ENCODE measurements around the gene SLC12A7. TPM values are rescaled to one million over a fixed set of nuclear protein-coding genes. Genes with fewer than 3 reads are reported as not detected.

The SLC12A7 gene
- total and polyA plus RNA-seq, 9 of the 15 experiments (the other 6 are each of a cell fraction or from before 2014, with no cell fraction given) = 0.01 to 3.1 (median 0.56) TPM

DNA sequence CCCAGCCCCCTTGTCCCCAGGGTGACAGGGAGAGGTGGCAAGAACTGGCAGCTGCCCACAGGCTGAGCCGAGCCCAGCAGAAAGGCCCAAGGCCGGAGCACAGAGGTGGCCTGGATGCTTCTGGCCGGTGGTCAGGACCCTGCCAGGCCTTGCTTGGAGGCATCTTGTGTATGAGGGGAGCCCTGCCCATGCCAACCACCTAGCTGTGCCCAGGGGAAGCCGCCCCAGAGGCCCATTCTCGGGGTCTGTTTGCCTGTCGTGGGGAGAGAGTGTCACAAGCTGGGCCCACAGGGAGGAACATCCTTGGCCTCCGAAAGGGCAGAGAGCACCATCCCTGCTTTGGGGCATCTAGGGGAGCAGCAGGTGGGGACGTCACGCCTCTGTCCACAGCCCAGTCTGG is 93.3 kb downstream of the SLC12A7 start:
- WGBS (ENCODE audit: insufficient coverage, low coverage, missing lambda C conversion rate) = 2% methylated on average over 9 of the region's 9 CpGs
- ATAC-seq (no peak), DNase-seq (ENCODE audit: extremely low read depth in 1 of 4, low spot score in 3 of 4) (no peak), FAIRE-seq (no peak)
- POLR2A ChIA-PET = interaction anchor here (1.0 to 2.3 kb wide), 3 partner anchors 8 to 11 kb away, joined by 4 to 10 read pairs (median 5); partner anchors contain the start of gene NKD2
- no peak overlapping the region for H3K4me3 ChIP-seq
- CTCF ChIA-PET (ENCODE audit: low intra/inter-chr PET ratio) = no interaction called here
- H4K20me1 ChIP-seq (replicated peaks; ENCODE audit: control insufficient read depth, insufficient read depth, low read length) = peaks cover 45% of the 10 kb centered on the region
- intact Hi-C loops (cut with micrococcal nuclease) (no loop called here), in situ Hi-C loops (cut with MboI) (no loop called here)
- no peak overlapping the region for H3K27ac ChIP-seq (ENCODE audit: extremely low read depth, low read depth, low read length)
- no peaks in the 10 kb centered on the region for H3K36me3 ChIP-seq (ENCODE audit: control insufficient read depth, insufficient read depth, low read length)
- H3K9me1 ChIP-seq (ENCODE audit: control insufficient read depth, insufficient read depth, low read length) = no peaks in the 10 kb centered on the region
- H3K27me3 ChIP-seq (ENCODE audit: control insufficient read depth in 2 of 2, insufficient read depth in 2 of 2, low read length in 2 of 2) = peaks cover 56 to 74% of the 10 kb centered on the region in 2 experiments
- H3K9ac ChIP-seq (ENCODE audit: insufficient read depth in 1 of 2, low read depth in 2 of 2, low read length in 2 of 2) = no peak overlapping the region; a peak in 1 of 4 replicates
- no peaks in the 10 kb centered on the region for H3K9me3 ChIP-seq (replicated peaks; ENCODE audit: control insufficient read depth, insufficient read depth, low read depth, low read length)
- no TSS peak for BruUV-seq (replicated peaks)
- no peaks in the 10 kb centered on the region for H3K79me2 ChIP-seq (ENCODE audit: control insufficient read depth, insufficient read depth, low read length)
- TF ChIP-seq NR4A1 (CRISPR knock-in tag; IDR thresholded peaks at IDR 0.05) = no peak
- no peak for TF ChIP-seq NR4A1 (tag; IDR thresholded peaks at IDR 0.05)
- TF ChIP-seq POLR2G (IDR thresholded peaks at IDR 0.05; ENCODE audit: low read depth, low read length) = no peak
- TF ChIP-seq, protein P1, sequence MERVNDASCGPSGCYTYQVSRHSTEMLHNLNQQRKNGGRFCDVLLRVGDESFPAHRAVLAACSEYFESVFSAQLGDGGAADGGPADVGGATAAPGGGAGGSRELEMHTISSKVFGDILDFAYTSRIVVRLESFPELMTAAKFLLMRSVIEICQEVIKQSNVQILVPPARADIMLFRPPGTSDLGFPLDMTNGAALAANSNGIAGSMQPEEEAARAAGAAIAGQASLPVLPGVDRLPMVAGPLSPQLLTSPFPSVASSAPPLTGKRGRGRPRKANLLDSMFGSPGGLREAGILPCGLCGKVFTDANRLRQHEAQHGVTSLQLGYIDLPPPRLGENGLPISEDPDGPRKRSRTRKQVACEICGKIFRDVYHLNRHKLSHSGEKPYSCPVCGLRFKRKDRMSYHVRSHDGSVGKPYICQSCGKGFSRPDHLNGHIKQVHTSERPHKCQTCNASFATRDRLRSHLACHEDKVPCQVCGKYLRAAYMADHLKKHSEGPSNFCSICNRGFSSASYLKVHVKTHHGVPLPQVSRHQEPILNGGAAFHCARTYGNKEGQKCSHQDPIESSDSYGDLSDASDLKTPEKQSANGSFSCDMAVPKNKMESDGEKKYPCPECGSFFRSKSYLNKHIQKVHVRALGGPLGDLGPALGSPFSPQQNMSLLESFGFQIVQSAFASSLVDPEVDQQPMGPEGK (CRISPR knock-in tag; IDR thresholded peaks at IDR 0.05; ENCODE audit: borderline replicate concordance) = no peak
- no peak overlapping the region for H3K4me2 ChIP-seq (ENCODE audit: insufficient read depth, low read length)
- H2AFZ ChIP-seq (ENCODE audit: low read depth, low read length) = no peak overlapping the region
- H3K4me1 ChIP-seq (replicated peaks in 1 of 2; ENCODE audit: control insufficient read depth in 2 of 2, insufficient read depth in 2 of 2, low read length in 2 of 2) = peaks cover 0 to 2% of the 10 kb centered on the region in 2 experiments; a peak in 2 of 5 replicates

Data from K562 (cell line).